HCT116 (cell line): ENCODE results near the gene PHGDH. TPM values are rescaled to one million over a fixed set of nuclear protein-coding genes. Genes with fewer than 3 reads are reported as not detected.

Experiments
- ATAC-seq: fragments of 200-7000 bp; cut with Tn5 transposase; 2 replicates; pipeline ENCODE4 v1.9.1; 2020; ENCODE audit warnings: mild to moderate bottlenecking, moderate library complexity
- BruUV-seq: library from RNA; stranded (reverse); fragments of 400-500 nt; replicated peaks from 2 replicates; lab custom pipeline; 2021; lab: Mats Ljungman, UMichigan
- CTCF ChIA-PET: fragments of 300-600 bp; sonication (Branson Sonifier 250); formaldehyde crosslinking; loops from one replicate; lab custom pipeline; 2021; ENCODE audit warnings: antibody characterized with exemption; lab: Charles Lee
- POLR2A ChIA-PET: fragments of 300-600, 350-600 bp; sonication (Branson Sonifier 250); formaldehyde crosslinking; loops from one replicate; lab custom pipeline; 2021; ENCODE audit warnings: antibody characterized with exemption; lab: Charles Lee
- RAD21 ChIA-PET, 2 experiments: fragments of 300-600 bp; sonication (Branson Sonifier 250); formaldehyde crosslinking; loops; one replicate each; lab custom pipeline; 2023; ENCODE audit warnings: low total read pairs in 2 of 2; ENCODE audit not compliant: uncharacterized antibody in 2 of 2, unreplicated experiment in 2 of 2, low non-redundant PET in 1 of 2; lab: Charles Lee
- DNase-seq: peaks from one replicate; pipeline ENCODE4 v3.0.0-alpha.2; 2010; ENCODE audit warnings: low read depth, low spot score
- H2AFZ ChIP-seq: fragments of 200-600 bp; shearing (Covaris generic), sonication (generic); 2 replicates; pipeline ENCODE4 v1.6.1; 2017; ENCODE audit warnings: low read depth, mixed run types, mixed read lengths, antibody characterized with exemption, low read length; ENCODE audit not compliant: poor library complexity, severe bottlenecking
- H3K27ac ChIP-seq: 2 replicates; pipeline ENCODE4 v1.5.1; 2012; ENCODE audit warnings: low read depth, low read length
- H3K27me3 ChIP-seq: fragments of 200-600 bp; sonication (generic); 2 replicates; pipeline ENCODE4 v1.6.1; 2016; ENCODE audit warnings: mixed run types, low read length, mixed read lengths; ENCODE audit not compliant: insufficient read depth
- H3K36me3 ChIP-seq, 2 experiments: fragments of 200-500 bp in 1 of 2; fragments of 200-600 bp in 1 of 2; sonication (Bioruptor generic) in 1 of 2; sonication (generic) in 1 of 2; 2 replicates each; pipeline versions ENCODE4 v1.5.1 to v1.6.1; 2014 to 2016; ENCODE audit warnings: low read length in 2 of 2, inconsistent platforms in 1 of 2, mixed read lengths in 1 of 2, mixed run types in 1 of 2; ENCODE audit not compliant: insufficient read depth in 2 of 2, control insufficient read depth in 1 of 2
- H3K4me1 ChIP-seq, 2 experiments: fragments of 200-600 bp in 1 of 2; sonication (generic) in 1 of 2; 2 replicates each; pipeline versions ENCODE4 v1.5.1 to v1.6.1; 2012 to 2017; ENCODE audit warnings: low read length in 2 of 2, inconsistent platforms in 1 of 2, mild to moderate bottlenecking in 1 of 2, mixed read lengths in 1 of 2, mixed run types in 1 of 2, moderate library complexity in 1 of 2; ENCODE audit not compliant: insufficient read depth in 2 of 2, control insufficient read depth in 1 of 2
- H3K4me2 ChIP-seq: fragments of 200-600 bp; sonication (generic); 2 replicates; pipeline ENCODE4 v1.6.1; 2017; ENCODE audit warnings: mixed run types, low read length, mixed read lengths
- H3K4me3 ChIP-seq, 2 experiments: fragments of 200-600 bp in 1 of 2; sonication (generic) in 1 of 2; replicated peaks in 1 of 2; 2 replicates each; pipeline ENCODE4 v1.5.1; 2011 to 2016; ENCODE audit warnings: low read length in 2 of 2, control low read depth in 1 of 2, low read depth in 1 of 2, mild to moderate bottlenecking in 1 of 2, mixed read lengths in 1 of 2, mixed run types in 1 of 2
- H3K79me2 ChIP-seq: fragments of 200-600 bp; sonication (generic); 2 replicates; pipeline ENCODE4 v1.6.1; 2017; ENCODE audit warnings: mild to moderate bottlenecking, mixed run types, low read length, moderate library complexity, mixed read lengths; ENCODE audit not compliant: insufficient read depth
- H3K9ac ChIP-seq: fragments of 200-600 bp; sonication (generic); 2 replicates; pipeline ENCODE4 v1.6.1; 2016; ENCODE audit warnings: low read length, mixed read lengths
- H3K9me2 ChIP-seq: fragments of 200-600 bp; sonication (generic), shearing (Covaris generic); 2 replicates; pipeline ENCODE4 v1.6.1; 2017; ENCODE audit warnings: mixed run types, mild to moderate bottlenecking, moderate library complexity; ENCODE audit not compliant: insufficient read depth
- H3K9me3 ChIP-seq, 2 experiments: fragments of 200-500 bp in 1 of 2; fragments of 200-600 bp in 1 of 2; sonication (Bioruptor generic) in 1 of 2; sonication (generic) in 1 of 2; 2 replicates each; pipeline ENCODE4 v1.6.1; 2014 to 2017; ENCODE audit warnings: low read length in 2 of 2, mixed read lengths in 2 of 2, inconsistent platforms in 1 of 2, low read depth in 1 of 2, mild to moderate bottlenecking in 1 of 2, mixed run types in 1 of 2, moderate library complexity in 1 of 2; ENCODE audit not compliant: control insufficient read depth in 1 of 2, insufficient read depth in 1 of 2
- H4K20me1 ChIP-seq: fragments of 200-600 bp; sonication (generic), shearing (Covaris generic); 2 replicates; pipeline ENCODE4 v1.6.1; 2017; ENCODE audit warnings: mixed run types, mild to moderate bottlenecking, moderate library complexity; ENCODE audit not compliant: insufficient read depth
- CBX3 ChIP-seq: IDR thresholded peaks from 2 replicates; pipeline ENCODE4 v1.6.1; 2012; ENCODE audit warnings: low read depth
- CEBPB ChIP-seq: IDR thresholded peaks from 2 replicates; pipeline ENCODE4 v1.6.1; 2012; ENCODE audit warnings: low read depth
- EGR1 ChIP-seq: IDR thresholded peaks from 2 replicates; pipeline ENCODE4 v1.6.1; 2012; ENCODE audit warnings: low read depth
- ELF1 ChIP-seq: IDR thresholded peaks from 2 replicates; pipeline ENCODE4 v1.6.1; 2012; ENCODE audit warnings: low read depth, borderline replicate concordance
- EZH2 ChIP-seq: fragments of 200-600 bp; sonication (generic); IDR thresholded peaks from 2 replicates; pipeline ENCODE4 v1.6.1; 2017; ENCODE audit warnings: antibody characterized with exemption, mixed run types
- EZH2phosphoT487 ChIP-seq: fragments of 200-600 bp; IDR thresholded peaks from 2 replicates; pipeline ENCODE4 v1.6.1; 2018; ENCODE audit warnings: antibody characterized with exemption, borderline replicate concordance
- FOSL1 ChIP-seq: IDR thresholded peaks from 2 replicates; pipeline ENCODE4 v1.6.1; 2012; ENCODE audit warnings: low read depth
- JUND ChIP-seq: IDR thresholded peaks from 2 replicates; pipeline ENCODE4 v1.6.1; 2012
- POLR2AphosphoS5 ChIP-seq: IDR thresholded peaks from 2 replicates; pipeline ENCODE4 v1.6.1; 2011; ENCODE audit warnings: mild to moderate bottlenecking, low read depth, low read length, moderate library complexity
- RAD21 ChIP-seq: IDR thresholded peaks from 2 replicates; pipeline ENCODE4 v1.6.1; 2012; ENCODE audit warnings: low read depth, mild to moderate bottlenecking
- SIN3A ChIP-seq: IDR thresholded peaks from 2 replicates; pipeline ENCODE4 v1.6.1; 2012; ENCODE audit warnings: low read depth
- SP1 ChIP-seq: IDR thresholded peaks from 2 replicates; pipeline ENCODE4 v1.6.1; 2012; ENCODE audit warnings: low read depth
- SRF ChIP-seq: IDR thresholded peaks from 2 replicates; pipeline ENCODE4 v1.6.1; 2012; ENCODE audit warnings: low read depth
- TCF7L2 ChIP-seq: IDR thresholded peaks from 2 replicates; pipeline ENCODE4 v1.7.0; 2011; ENCODE audit warnings: borderline replicate concordance, inconsistent platforms; ENCODE audit not compliant: insufficient read depth, insufficient read length; ENCODE audit errors: extremely low read depth
- ZFX ChIP-seq: fragments of 450-650 bp; IDR thresholded peaks from 2 replicates; pipeline ENCODE4 v1.6.1; 2017
- intact Hi-C: fragments of 100-400 bp; cut with micrococcal nuclease; formaldehyde crosslinking; loops from 2 replicates; pipeline ENCODE4 v1.10.0; 2022
- total RNA-seq: library from RNA; stranded (reverse); gene quantifications from one replicate; pipeline ENCODE4 v1.2.1, GENCODE V29; 2021; ENCODE audit not compliant: unreplicated experiment
- TF ChIP-seq, protein P1 (sequence below): IDR thresholded peaks from 2 replicates; pipeline ENCODE4 v1.6.1; 2012
- TF ChIP-seq, protein P2 (sequence below): IDR thresholded peaks from 2 replicates; pipeline ENCODE4 v1.6.1; 2012; ENCODE audit warnings: low read depth
- TF ChIP-seq, protein P3 (sequence below), 3 experiments: fragments of 200-600 bp in 1 of 3; sonication (generic) in 1 of 3; IDR thresholded peaks in 2 of 3; conservative IDR thresholded peaks in 1 of 3; 2 replicates each; pipeline ENCODE4 v1.5.1; 2012 to 2017; ENCODE audit warnings: low read depth in 2 of 3, low read length in 2 of 3, antibody characterized with exemption in 1 of 3, borderline replicate concordance in 1 of 3, control low read depth in 1 of 3, mild to moderate bottlenecking in 1 of 3, mixed read lengths in 1 of 3, mixed run types in 1 of 3, moderate library complexity in 1 of 3; ENCODE audit not compliant: insufficient read depth in 1 of 3

The PHGDH gene
- total RNA-seq, 1 experiment from 2014 or later: 187 TPM

DNA sequence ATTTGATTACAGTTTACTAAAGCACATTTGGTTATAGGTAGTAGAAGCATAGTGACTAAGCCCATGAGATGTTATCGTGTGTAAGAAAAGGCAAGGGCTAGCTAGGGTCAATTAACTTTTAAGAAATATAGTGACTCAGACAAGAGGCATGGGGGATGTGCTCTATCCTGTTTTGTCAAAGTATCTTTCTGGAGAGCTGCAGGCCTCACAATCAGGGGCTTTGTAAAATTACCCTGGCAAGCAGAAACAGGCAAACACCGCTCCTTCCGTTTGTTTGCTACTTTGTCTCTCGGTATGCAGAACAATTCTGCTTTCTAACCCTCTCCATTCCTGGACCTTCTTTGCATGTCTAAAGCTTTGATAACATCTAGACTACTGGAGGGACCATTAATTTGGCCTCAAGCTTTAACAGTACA is 37.6 kb upstream of the PHGDH start:
- Histone ChIP-seq H3K9me2 (no peaks in the 10 kb centered on the region), H3K27me3 (no peaks in the 10 kb centered on the region), H3K79me2 (no peaks in the 10 kb centered on the region), H3K4me3 (no peak overlapping the region), H3K4me2 (peak overlapping the region; percentile 73), H3K27ac (no peak overlapping the region), H3K4me1 (peaks cover 10 to 25% of the 10 kb centered on the region in 2 experiments), H2AFZ (peak overlapping the region; percentile 70), H3K9me3 (no peaks in the 10 kb centered on the region), H4K20me1 (no peaks in the 10 kb centered on the region), H3K9ac (no peak overlapping the region), H3K36me3 (no peaks in the 10 kb centered on the region)
- DNase-seq (no peak), ATAC-seq (no peak)
- RAD21 ChIA-PET: interaction anchor here in 1 of 2 experiments (1.3 kb wide), 1 partner anchor 63 kb away, joined by 3 read pairs; no protein-coding TSS in a partner anchor
- POLR2A ChIA-PET: interaction anchor here (1.0 to 1.4 kb wide), 3 partner anchors 17 to 38 kb away, joined by 3 to 4 read pairs (median 3); partner anchors contain the start of genes PHGDH and ZNF697
- intact Hi-C loops: loop anchor here (10.0 kb wide), 1 partner anchor 199 kb away; no protein-coding TSS in a partner anchor
- no TSS peak for BruUV-seq
- CTCF ChIA-PET: interaction anchor here (1.2 to 4.6 kb wide), 12 partner anchors 10 to 124 kb away, joined by 4 to 69 read pairs (median 11); partner anchors contain the start of gene ZNF697
- no peak for TF ChIP-seq SP1
- no peak for TF ChIP-seq ZFX
- TF ChIP-seq, protein P1, sequence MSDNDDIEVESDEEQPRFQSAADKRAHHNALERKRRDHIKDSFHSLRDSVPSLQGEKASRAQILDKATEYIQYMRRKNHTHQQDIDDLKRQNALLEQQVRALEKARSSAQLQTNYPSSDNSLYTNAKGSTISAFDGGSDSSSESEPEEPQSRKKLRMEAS: no peak
- no peak for TF ChIP-seq SRF
- no peak for TF ChIP-seq RAD21
- no peak for TF ChIP-seq ELF1
- TF ChIP-seq, protein P2, sequence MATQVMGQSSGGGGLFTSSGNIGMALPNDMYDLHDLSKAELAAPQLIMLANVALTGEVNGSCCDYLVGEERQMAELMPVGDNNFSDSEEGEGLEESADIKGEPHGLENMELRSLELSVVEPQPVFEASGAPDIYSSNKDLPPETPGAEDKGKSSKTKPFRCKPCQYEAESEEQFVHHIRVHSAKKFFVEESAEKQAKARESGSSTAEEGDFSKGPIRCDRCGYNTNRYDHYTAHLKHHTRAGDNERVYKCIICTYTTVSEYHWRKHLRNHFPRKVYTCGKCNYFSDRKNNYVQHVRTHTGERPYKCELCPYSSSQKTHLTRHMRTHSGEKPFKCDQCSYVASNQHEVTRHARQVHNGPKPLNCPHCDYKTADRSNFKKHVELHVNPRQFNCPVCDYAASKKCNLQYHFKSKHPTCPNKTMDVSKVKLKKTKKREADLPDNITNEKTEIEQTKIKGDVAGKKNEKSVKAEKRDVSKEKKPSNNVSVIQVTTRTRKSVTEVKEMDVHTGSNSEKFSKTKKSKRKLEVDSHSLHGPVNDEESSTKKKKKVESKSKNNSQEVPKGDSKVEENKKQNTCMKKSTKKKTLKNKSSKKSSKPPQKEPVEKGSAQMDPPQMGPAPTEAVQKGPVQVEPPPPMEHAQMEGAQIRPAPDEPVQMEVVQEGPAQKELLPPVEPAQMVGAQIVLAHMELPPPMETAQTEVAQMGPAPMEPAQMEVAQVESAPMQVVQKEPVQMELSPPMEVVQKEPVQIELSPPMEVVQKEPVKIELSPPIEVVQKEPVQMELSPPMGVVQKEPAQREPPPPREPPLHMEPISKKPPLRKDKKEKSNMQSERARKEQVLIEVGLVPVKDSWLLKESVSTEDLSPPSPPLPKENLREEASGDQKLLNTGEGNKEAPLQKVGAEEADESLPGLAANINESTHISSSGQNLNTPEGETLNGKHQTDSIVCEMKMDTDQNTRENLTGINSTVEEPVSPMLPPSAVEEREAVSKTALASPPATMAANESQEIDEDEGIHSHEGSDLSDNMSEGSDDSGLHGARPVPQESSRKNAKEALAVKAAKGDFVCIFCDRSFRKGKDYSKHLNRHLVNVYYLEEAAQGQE: no peak
- TF ChIP-seq EZH2: no peak
- TF ChIP-seq SIN3A: no peak
- TF ChIP-seq POLR2AphosphoS5: no peak
- TF ChIP-seq FOSL1: no peak
- no peak for TF ChIP-seq EZH2phosphoT487
- TF ChIP-seq CEBPB: no peak
- TF ChIP-seq CBX3: no peak
- TF ChIP-seq, protein P3, sequence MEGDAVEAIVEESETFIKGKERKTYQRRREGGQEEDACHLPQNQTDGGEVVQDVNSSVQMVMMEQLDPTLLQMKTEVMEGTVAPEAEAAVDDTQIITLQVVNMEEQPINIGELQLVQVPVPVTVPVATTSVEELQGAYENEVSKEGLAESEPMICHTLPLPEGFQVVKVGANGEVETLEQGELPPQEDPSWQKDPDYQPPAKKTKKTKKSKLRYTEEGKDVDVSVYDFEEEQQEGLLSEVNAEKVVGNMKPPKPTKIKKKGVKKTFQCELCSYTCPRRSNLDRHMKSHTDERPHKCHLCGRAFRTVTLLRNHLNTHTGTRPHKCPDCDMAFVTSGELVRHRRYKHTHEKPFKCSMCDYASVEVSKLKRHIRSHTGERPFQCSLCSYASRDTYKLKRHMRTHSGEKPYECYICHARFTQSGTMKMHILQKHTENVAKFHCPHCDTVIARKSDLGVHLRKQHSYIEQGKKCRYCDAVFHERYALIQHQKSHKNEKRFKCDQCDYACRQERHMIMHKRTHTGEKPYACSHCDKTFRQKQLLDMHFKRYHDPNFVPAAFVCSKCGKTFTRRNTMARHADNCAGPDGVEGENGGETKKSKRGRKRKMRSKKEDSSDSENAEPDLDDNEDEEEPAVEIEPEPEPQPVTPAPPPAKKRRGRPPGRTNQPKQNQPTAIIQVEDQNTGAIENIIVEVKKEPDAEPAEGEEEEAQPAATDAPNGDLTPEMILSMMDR (IDR thresholded peaks at IDR 0.05 in 2 of 3, conservative IDR thresholded peaks at IDR 0.05 in 1 of 3; ENCODE audit: borderline replicate concordance in 1 of 3, insufficient read depth in 1 of 3, low read depth in 2 of 3, low read length in 2 of 3): no peak
- no peak for TF ChIP-seq EGR1
- TF ChIP-seq TCF7L2: no peak
- no peak for TF ChIP-seq JUND
